Measurements from ENCODE around the gene DSTN. TPM values are rescaled to one million over a fixed set of nuclear protein-coding genes. Genes with fewer than 3 reads are reported as not detected.
A peak's percentile ranks its signal among the peaks of the same experiment; 100 is the strongest.

Gene DSTN
- total RNA-seq, 2 experiments from 2014 or later, result 56.7 to 57.5 TPM

DNA sequence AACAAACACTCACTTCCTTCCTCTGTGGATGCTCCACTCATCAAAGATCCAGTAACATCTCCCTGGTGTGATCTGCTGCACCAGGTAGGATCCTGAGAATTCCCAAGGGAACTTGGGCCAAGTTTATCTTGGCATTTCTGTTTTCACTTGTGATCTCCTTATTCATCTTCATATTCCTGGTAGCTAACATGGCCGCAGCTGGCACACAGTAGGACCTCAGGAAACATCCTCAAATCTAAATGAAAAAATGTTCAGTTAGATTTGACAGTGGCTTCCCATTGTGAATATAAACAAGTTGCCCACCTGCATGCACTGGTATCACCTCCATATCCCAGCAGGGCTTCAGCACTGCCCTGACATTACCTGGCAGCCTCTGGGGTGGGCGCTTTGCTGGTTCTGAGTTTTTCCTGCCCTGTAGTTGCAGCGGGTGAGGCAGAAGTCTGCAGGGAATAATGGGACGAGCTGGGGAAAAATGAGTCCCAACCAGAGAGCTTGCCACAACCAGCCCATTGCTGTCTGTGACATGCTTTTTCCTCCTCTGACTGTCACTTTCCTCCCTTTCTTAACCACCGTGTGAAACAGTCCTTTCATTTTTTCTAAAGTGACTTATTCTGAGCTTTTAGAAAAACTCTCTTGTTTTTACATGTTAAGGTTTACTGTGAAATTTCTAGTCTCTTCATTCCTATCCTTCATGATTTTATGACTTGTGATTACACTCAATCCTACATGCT is 9.4 kb upstream of the DSTN start:
- H3K4me1 Mint-ChIP-seq, result peaks cover 34% of the 10 kb centered on the region
- H3K4me3 Mint-ChIP-seq, result peak overlapping the region; percentile 29
- H3K36me3 Mint-ChIP-seq, result no peaks in the 10 kb centered on the region
- H3K27me3 Mint-ChIP-seq, result peaks cover 8% of the 10 kb centered on the region
- peak overlapping the region; percentile 43 for H3K27ac Mint-ChIP-seq
- peak; percentile 36 for DNase-seq
- no peaks in the 10 kb centered on the region for H3K9me3 Mint-ChIP-seq

DNA sequence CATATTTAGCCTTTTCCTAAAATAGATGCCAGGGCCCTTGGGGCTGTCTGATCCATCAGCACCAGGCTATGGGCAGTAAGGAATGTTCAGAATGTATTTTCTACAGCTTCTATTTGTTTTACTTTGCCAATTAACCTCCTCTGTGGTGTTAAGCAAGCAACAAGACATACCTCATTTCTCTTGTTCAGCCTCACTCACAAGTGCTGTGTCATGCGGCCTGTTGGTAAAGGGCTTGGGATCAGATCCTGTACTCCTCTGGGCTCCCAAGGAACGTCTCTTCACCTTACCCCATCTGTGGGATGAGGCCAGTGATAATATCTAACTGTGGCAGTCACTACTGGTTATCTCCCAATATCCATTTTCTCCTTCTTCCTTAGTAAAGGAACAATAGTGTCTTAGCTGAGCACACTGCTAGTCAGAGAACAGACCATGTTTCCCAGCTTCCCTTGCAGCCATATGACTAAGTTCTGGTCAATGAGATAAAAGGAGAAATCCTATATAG is 7.0 kb upstream of the DSTN start:
- H3K9me3 Mint-ChIP-seq, result no peaks in the 10 kb centered on the region
- H3K27ac Mint-ChIP-seq, result no peak overlapping the region
- no peak for DNase-seq
- H3K4me1 Mint-ChIP-seq, result peaks cover 32% of the 10 kb centered on the region
- no peak overlapping the region for H3K4me3 Mint-ChIP-seq
- H3K36me3 Mint-ChIP-seq, result no peaks in the 10 kb centered on the region
- peaks cover 14% of the 10 kb centered on the region for H3K27me3 Mint-ChIP-seq

DNA sequence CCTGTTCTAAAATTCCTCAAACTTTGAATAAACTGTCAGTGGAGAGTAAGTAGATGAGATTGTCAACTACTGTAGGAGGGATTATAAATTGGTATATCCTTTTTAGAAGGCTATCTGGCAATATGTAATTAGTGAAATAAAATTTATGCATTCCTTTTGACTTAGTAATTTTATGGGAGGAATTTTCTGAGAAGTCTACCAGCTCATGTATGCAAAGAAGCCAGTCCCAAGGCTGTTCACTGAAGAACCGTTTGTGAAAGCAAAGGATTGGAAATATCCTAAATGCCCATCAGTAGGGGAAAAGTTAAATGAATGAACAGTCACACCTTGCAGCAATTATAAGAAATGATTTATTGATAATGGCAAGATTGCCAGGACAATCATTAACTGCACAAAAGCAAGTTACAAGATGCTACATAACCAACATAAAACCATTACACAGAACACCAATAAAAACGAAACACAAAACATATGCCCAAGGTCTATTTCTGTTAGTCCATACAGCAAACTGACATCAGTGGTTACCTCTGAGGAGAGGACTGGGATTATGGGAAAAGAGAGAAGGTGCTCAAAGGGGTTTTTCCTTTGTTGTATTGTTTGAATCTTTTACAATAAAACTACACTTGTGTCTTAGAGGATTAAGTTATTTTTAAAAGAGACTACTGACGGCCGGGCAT is 4.6 kb upstream of the DSTN start:
- no peak overlapping the region for H3K27ac Mint-ChIP-seq
- no peaks in the 10 kb centered on the region for H3K9me3 Mint-ChIP-seq
- H3K4me3 Mint-ChIP-seq, result no peak overlapping the region
- H3K27me3 Mint-ChIP-seq, result peaks cover 19% of the 10 kb centered on the region
- DNase-seq, result no peak
- H3K36me3 Mint-ChIP-seq, result no peaks in the 10 kb centered on the region
- H3K4me1 Mint-ChIP-seq, result peaks cover 14% of the 10 kb centered on the region

DNA sequence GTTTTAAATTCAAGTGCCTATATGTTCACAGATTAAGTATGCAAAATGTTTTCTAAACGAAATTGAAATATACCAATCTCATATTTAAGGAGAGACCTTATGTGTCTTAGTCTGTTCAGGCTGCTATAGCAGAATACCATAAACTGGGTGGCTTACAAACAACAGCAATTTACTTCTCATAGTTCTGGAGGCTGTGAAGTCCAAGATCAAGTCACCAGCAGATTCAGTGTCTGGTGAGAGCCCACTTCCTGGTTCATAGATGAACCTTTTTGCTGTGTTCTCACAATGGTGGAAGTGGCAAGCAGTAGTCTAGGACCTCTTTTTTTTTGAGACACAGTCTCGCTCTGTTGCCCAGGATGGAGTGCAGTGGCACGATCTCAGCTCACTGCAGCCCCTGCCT is 3.5 kb upstream of the DSTN start:
- no peak for DNase-seq
- H3K4me3 Mint-ChIP-seq, result no peak overlapping the region
- no peaks in the 10 kb centered on the region for H3K36me3 Mint-ChIP-seq
- H3K9me3 Mint-ChIP-seq, result no peaks in the 10 kb centered on the region
- no peak overlapping the region for H3K27ac Mint-ChIP-seq
- H3K4me1 Mint-ChIP-seq, result peaks cover 11% of the 10 kb centered on the region
- peaks cover 19% of the 10 kb centered on the region for H3K27me3 Mint-ChIP-seq

DNA sequence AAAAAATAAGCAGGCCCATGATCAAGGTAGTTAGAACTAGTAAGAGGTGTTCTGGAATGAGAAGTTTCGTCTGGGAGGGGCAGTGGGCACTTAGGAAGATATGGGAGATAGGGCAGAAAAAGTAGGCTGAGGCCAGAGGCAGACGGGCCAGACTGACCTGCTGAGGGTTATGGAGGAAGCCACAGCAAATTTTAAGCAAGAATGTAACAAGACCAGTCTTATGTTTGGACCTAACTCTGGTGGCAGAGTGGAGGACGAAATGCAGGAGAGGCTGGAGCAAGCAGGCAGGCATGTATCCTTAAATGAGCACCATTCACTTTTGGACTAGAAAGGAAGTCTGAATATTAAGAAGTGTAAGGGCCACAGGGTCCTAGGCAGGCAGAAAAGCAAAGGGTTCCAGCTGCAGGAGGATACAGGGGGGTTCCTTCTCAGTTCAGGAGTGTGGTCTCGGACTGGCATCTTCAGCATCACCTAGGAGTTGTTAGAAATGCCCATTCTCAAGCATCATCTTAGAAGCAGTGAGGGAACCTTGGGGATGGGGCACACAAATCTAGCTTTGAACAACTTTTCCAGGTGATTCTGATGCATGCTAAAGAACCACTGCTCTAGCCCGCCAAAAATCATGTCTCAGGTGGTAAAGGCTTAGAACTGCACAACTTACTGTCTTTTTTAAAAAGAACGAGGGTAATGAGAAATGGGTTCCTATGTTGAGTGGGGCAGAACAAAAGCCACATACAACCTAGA is 1.7 kb upstream of the DSTN start:
- Mint-ChIP-seq H3K4me3 (peak overlapping the region; percentile 42), H3K9me3 (no peaks in the 10 kb centered on the region), H3K27me3 (peaks cover 19% of the 10 kb centered on the region), H3K4me1 (peaks cover 18% of the 10 kb centered on the region), H3K36me3 (no peaks in the 10 kb centered on the region), H3K27ac (no peak overlapping the region)
- no peak for DNase-seq

DNA sequence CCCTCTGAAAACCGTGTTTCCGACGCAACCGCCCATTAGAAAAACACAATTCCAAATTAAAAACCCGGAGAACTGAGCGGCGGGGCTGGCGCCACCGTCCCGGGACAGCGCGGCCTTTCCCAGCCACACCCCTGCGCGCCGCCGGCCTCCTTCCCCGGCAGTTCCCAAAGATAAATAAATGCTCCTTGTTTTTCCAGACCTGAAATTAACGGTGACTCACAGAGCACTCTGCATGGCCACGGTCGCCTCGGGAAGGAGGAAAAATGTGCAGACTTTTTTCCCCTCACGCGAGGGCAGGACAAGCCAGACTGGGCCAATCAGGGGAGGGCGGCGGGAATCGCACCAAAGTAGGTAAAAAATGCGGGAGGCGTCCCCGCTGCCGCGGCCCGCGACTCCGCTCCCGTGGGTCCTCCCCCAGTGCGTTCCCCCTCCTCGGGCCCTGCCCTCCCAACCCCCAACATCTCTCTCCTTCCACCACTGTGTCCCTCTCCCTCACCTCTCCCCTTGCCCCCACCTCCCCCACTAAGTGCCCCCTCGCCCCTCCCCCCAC is 828 bp upstream of the DSTN start:
- no peak overlapping the region for H3K27ac Mint-ChIP-seq
- no peaks in the 10 kb centered on the region for H3K9me3 Mint-ChIP-seq
- DNase-seq, result peak; percentile 18
- peaks cover 18% of the 10 kb centered on the region for H3K4me1 Mint-ChIP-seq
- H3K27me3 Mint-ChIP-seq, result peaks cover 16% of the 10 kb centered on the region
- peak overlapping the region; percentile 91 for H3K4me3 Mint-ChIP-seq
- no peaks in the 10 kb centered on the region for H3K36me3 Mint-ChIP-seq

DNA sequence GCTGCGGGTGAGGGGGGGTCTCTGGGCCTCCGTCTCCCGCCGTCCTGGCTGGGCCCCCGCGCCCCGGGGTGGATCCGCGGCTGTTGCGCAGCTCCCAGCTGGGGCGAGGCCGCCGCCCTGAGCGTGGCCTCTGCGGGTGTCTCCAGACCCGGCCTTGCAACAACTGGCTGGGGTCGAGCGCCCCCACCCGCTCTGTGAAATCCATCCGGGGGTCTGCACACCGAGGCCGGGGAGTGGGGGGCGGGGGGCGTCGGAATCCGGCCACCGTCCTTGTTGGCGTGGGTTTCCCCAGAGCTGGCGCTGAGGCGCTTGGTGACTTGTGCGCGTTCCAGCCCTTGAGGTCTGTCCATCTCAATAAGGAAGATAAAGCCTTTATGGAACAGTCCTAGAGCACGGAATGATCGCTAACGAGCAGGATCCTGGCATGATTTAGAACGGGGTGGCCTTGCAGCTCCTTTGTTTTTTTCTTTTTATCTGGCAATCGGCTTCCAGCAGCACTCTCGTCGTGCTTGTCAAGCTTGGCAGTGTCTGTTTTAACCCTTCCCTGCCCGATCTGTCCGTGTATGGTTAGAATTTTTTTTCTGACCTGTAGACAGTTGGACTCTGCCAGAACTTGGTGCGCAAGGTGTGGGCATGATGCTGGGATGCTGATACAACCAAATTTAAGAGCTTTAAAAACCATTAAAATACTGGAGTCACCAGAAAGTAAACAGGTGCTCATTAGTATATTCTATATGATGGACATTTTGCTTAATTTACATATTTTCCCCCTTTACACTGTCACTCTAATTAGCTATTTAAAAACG is 675 bp downstream of the DSTN start:
- Mint-ChIP-seq H3K36me3 (no peaks in the 10 kb centered on the region), H3K9me3 (no peaks in the 10 kb centered on the region)

DNA sequence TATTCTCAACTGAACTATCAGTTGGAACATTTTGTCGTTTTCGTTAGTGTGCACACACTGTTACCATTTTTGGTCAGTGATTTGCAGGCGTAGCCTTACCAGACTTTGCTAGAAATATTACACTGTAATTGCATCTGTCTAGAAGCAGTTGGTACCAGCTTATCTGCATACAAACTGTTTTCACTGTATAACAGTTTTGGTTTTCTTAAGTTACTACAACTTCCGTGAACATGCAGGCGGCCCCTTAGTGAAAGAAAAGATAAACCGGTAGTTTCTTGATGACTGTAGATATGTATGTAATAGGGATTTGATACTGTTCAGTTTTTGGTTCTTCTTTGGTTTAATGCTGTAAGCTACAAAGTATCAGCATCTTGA is 1.3 kb downstream of the DSTN start:
- Mint-ChIP-seq H3K4me3 (peak overlapping the region; percentile 82), H3K27ac (peak overlapping the region; percentile 69), H3K27me3 (peaks cover 7% of the 10 kb centered on the region), H3K4me1 (peaks cover 21% of the 10 kb centered on the region), H3K36me3 (no peaks in the 10 kb centered on the region), H3K9me3 (no peaks in the 10 kb centered on the region)
- no peak for DNase-seq

More for the DNA sequence above, 675 bp downstream of the DSTN start:
- Mint-ChIP-seq H3K27ac (peak overlapping the region; percentile 69), H3K4me3 (peak overlapping the region; percentile 82), H3K27me3 (peaks cover 11% of the 10 kb centered on the region), H3K4me1 (peaks cover 20% of the 10 kb centered on the region)
- no peak for DNase-seq

DNA sequence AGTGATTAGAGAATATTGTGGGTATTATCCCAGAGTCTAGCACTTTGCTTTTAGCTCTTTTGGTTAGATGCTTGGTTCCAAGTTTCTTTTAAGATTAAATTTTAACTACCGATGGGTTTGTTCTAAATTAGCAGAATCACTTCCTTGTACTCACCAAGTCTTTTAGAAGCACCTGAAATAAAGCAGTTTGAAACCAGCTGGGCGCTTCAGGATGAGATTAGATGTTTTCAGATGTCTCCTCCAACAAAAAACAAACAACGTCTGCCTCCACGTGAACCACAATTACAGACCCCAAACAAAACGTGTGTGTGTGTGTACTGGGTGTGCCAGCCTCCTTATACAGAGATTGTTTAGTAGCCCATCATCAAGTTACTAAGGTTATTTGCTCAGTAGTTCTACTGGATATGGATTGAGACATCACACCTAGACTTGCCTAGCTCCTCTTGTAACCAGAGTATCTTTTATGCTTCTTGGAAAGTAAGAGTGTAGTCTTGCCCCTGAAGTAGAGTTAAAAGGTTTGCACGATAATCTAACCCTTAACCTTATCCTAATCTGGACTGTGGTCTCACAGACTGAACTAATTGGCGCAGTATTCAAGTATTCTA is 2.3 kb downstream of the DSTN start:
- Mint-ChIP-seq H3K4me3 (no peak overlapping the region), H3K9me3 (no peaks in the 10 kb centered on the region), H3K36me3 (no peaks in the 10 kb centered on the region), H3K27me3 (peaks cover 7% of the 10 kb centered on the region), H3K4me1 (peaks cover 21% of the 10 kb centered on the region), H3K27ac (no peak overlapping the region)
- DNase-seq, result no peak

DNA sequence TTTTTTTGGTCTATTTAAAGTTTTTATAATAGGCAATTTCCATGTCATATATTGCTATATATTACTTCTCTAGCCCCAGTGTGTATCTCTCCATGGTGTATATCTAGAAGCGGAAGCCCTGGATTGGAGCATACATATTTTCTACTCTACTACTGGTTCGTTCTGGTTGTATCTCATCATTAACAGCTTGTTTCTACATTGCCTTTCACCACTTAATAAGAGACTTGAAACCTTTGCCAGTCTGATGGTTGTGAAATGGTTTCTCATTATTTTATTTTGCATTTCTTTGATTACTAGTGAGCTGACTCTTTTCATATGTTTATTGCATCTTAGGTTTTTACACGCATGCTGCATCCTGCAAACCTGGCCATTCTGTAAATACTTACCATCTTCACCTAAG is 3.6 kb downstream of the DSTN start:
- no peak for DNase-seq
- Mint-ChIP-seq H3K4me1 (peaks cover 23% of the 10 kb centered on the region), H3K27ac (no peak overlapping the region), H3K9me3 (no peaks in the 10 kb centered on the region), H3K4me3 (no peak overlapping the region), H3K27me3 (no peaks in the 10 kb centered on the region), H3K36me3 (no peaks in the 10 kb centered on the region)

DNA sequence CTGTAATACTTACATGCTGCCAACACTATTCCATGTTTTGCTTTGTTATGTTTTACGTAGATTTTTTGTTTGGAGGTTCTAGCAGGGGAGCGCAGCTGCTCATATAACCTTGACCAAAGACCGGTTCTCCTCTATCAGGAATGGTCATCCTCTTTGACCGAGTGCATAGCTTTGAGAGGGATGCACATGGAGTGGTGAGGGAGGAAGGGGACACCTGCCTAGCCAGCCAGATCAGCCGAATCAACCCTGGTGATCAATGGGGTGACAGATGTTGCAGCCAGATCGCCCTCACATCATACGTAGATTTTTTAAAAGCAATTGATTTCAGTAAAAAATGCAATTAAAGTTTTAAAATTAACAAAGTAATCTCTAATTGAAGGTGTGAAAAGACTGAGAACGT is 6.3 kb downstream of the DSTN start:
- Mint-ChIP-seq H3K27me3 (no peaks in the 10 kb centered on the region), H3K27ac (no peak overlapping the region), H3K4me3 (no peak overlapping the region), H3K9me3 (no peaks in the 10 kb centered on the region), H3K36me3 (peaks cover 3% of the 10 kb centered on the region), H3K4me1 (peaks cover 20% of the 10 kb centered on the region)
- no peak for DNase-seq

DNA sequence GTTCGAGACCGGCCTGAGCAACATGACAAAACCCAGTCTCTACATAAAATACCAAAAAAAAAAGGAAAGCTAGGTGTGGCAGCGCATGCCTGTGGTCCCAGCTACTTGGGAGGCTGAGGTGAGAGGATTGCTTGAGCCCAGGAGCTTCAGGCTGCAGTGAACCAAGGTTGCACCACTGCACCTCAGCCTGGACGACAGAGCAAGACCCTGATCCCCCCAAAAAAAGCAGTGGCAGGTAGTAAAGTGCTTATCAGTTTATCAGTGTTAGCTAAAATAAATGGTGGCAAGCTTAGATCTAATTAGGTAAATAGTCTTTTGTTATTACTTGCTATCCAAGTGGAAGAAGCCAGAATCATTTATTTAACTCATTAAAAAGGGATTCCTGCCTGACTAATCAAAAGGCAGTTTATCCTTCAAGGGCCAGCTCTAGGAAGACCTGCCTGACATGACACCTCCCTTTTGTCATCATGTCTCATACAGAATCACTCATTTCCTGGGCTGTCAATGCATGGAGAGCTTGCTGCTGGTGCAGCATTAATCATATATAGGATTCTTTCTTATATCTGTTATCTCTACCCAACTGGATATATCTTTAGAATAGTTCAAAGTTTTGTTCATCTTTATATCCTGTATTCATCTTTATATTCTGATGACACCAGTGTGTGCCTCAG is 9.6 kb downstream of the DSTN start:
- Mint-ChIP-seq H3K36me3 (peaks cover 3% of the 10 kb centered on the region), H3K4me1 (peaks cover 17% of the 10 kb centered on the region), H3K4me3 (no peak overlapping the region)

DNA sequence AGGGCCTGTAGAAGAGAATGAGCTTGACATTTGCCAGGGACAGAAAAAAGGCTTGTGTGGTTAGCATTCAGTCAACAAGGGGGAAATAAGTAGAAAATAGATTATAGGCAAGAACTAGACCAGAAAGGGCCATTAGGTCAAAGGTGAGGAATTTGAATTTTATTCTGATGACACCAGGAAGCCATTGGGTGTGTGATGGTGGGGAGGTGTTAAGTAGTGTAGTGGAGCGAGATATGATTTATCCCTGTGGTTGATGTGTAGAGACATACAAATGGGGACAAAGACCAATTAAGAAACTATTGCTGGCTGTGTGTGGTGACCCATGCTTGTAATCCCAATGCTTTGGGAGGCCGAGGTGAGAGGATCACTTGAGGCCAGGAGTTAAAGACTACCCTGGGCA is 11.0 kb downstream of the DSTN start:
- no peaks in the 10 kb centered on the region for H3K9me3 Mint-ChIP-seq
- DNase-seq, result no peak
- peaks cover 16% of the 10 kb centered on the region for H3K4me1 Mint-ChIP-seq
- H3K36me3 Mint-ChIP-seq, result peaks cover 3% of the 10 kb centered on the region
- H3K27me3 Mint-ChIP-seq, result no peaks in the 10 kb centered on the region
- H3K4me3 Mint-ChIP-seq, result no peak overlapping the region
- no peak overlapping the region for H3K27ac Mint-ChIP-seq

More for the DNA sequence above, 9.6 kb downstream of the DSTN start:
- Mint-ChIP-seq H3K9me3 (no peaks in the 10 kb centered on the region), H3K27me3 (no peaks in the 10 kb centered on the region), H3K27ac (no peak overlapping the region)
- DNase-seq, result no peak

DNA sequence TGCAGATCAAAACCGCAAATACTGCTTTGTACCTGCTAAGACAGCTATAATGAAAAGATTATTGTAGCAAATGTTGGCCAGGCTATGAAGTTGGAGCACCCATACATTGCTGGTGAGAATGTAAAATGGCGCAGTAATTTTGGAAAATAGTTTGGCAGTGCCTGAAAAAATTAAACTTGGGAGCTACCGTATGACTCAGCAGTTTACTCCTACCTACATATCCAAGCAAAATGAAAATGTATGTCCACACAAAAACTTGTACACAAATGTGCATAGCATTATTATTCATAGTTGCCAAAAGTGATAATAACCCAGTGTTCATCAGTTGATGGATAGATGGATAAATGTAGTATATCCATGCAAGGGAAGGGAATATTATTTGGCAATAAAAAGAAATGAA is 13.3 kb downstream of the DSTN start:
- peaks cover 21% of the 10 kb centered on the region for H3K4me1 Mint-ChIP-seq
- H3K36me3 Mint-ChIP-seq, result peaks cover 3% of the 10 kb centered on the region
- no peak overlapping the region for H3K4me3 Mint-ChIP-seq
- H3K27ac Mint-ChIP-seq, result no peak overlapping the region
- H3K9me3 Mint-ChIP-seq, result no peaks in the 10 kb centered on the region
- DNase-seq, result no peak
- no peaks in the 10 kb centered on the region for H3K27me3 Mint-ChIP-seq
